BE2C (cell line): ENCODE data around the gene TAS2R60.

ENCODE experiments used
- DNase-seq: peaks from one replicate; pipeline ENCODE4 v3.0.0-alpha.2; 2020
- H3K27me3 ChIP-seq: fragments of 250-450 bp; sonication (Bioruptor Pico); 2 replicates; pipeline ENCODE4 v1.5.1; 2020; ENCODE audit warnings: mild to moderate bottlenecking
- H3K36me3 ChIP-seq: fragments of 250-450 bp; sonication (Bioruptor Pico); 2 replicates; pipeline ENCODE4 v1.5.1; 2020; ENCODE audit warnings: mild to moderate bottlenecking
- H3K4me1 ChIP-seq: fragments of 250-450 bp; sonication (Bioruptor Pico); 2 replicates; pipeline ENCODE4 v1.5.1; 2020
- H3K4me3 ChIP-seq: 2 replicates; pipeline ENCODE4 v1.5.1; 2011; ENCODE audit warnings: low read depth, low read length
- H3K9me3 ChIP-seq: fragments of 250-450 bp; sonication (Bioruptor Pico); 2 replicates; pipeline ENCODE4 v1.5.1; 2020
- CTCF ChIP-seq: IDR thresholded peaks from 2 replicates; pipeline ENCODE4 v1.5.1; 2012; ENCODE audit warnings: mild to moderate bottlenecking, low read depth, low read length

TAS2R60 gene

GRCh38 chr7:143435266-143435665, 8.0 kb upstream of the TAS2R60 start:
- Histone ChIP-seq H3K4me1 (no peaks in the 10 kb centered on the region), H3K27me3 (peaks cover 2% of the 10 kb centered on the region; the same call in 1 of the 2 replicates), H3K4me3 (no peak overlapping the region), H3K36me3 (no peaks in the 10 kb centered on the region), H3K9me3 (no peaks in the 10 kb centered on the region)
- no peak for TF ChIP-seq CTCF
- no peak for DNase-seq

- no peak overlapping the region for H3K4me3 ChIP-seq
- no peak for TF ChIP-seq CTCF
- no peaks in the 10 kb centered on the region for H3K36me3 ChIP-seq
- no peaks in the 10 kb centered on the region for H3K9me3 ChIP-seq
- no peak for DNase-seq
- H3K4me1 ChIP-seq: no peaks in the 10 kb centered on the region
- H3K27me3 ChIP-seq: 0 out of 2 replicates have a peak, but pooled peaks cover 2% of the 10 kb centered on the region
Observed at GRCh38 chr7:143436325-143436946, 6.8 kb upstream of the TAS2R60 start.

- no peaks in the 10 kb centered on the region for H3K4me1 ChIP-seq
- H3K9me3 ChIP-seq: no peaks in the 10 kb centered on the region
- TF ChIP-seq CTCF: no peak
- 0 out of 2 replicates have a peak, but pooled peaks cover 2% of the 10 kb centered on the region for H3K27me3 ChIP-seq
- H3K4me3 ChIP-seq: no peak overlapping the region
- DNase-seq: no peak
- no peaks in the 10 kb centered on the region for H3K36me3 ChIP-seq
Observed at GRCh38 chr7:143437578-143437977, 5.7 kb upstream of the TAS2R60 start.

GRCh38 chr7:143439866-143440265, 3.4 kb upstream of the TAS2R60 start:
- DNase-seq: no peak
- no peak for TF ChIP-seq CTCF
- Histone ChIP-seq H3K4me1 (no peaks in the 10 kb centered on the region), H3K4me3 (no peak overlapping the region), H3K9me3 (no peaks in the 10 kb centered on the region), H3K36me3 (no peaks in the 10 kb centered on the region), H3K27me3 (peaks cover 2% of the 10 kb centered on the region; the same call in 1 of the 2 replicates)

- peaks cover 7% of the 10 kb centered on the region; the same call in 1 of the 2 replicates for H3K27me3 ChIP-seq
- TF ChIP-seq CTCF: no peak
- H3K4me1 ChIP-seq: no peaks in the 10 kb centered on the region
- H3K9me3 ChIP-seq: no peaks in the 10 kb centered on the region
- H3K4me3 ChIP-seq: no peak overlapping the region
- no peak for DNase-seq
- no peaks in the 10 kb centered on the region for H3K36me3 ChIP-seq
Observed at GRCh38 chr7:143444063-143444782, 970 bp downstream of the TAS2R60 start.

GRCh38 chr7:143444785-143445184, 1.5 kb downstream of the TAS2R60 start:
- DNase-seq: no peak
- Histone ChIP-seq H3K4me1 (no peaks in the 10 kb centered on the region), H3K36me3 (no peaks in the 10 kb centered on the region), H3K4me3 (no peak overlapping the region), H3K9me3 (no peaks in the 10 kb centered on the region), H3K27me3 (peaks cover 7% of the 10 kb centered on the region; the same call in 1 of the 2 replicates)
- no peak for TF ChIP-seq CTCF
